ENCODE data around the gene CAMK2B. TPM values are rescaled to one million over a fixed set of nuclear protein-coding genes. Genes with fewer than 3 reads are reported as not detected.

The CAMK2B gene
- total RNA-seq, 2 experiments from 2014 or later, result not detected

- Mint-ChIP-seq H3K27ac (no peak overlapping the region), H3K9me3 (no peaks in the 10 kb centered on the region), H3K27me3 (peaks cover 36% of the 10 kb centered on the region), H3K36me3 (ENCODE audit: low read depth) (no peaks in the 10 kb centered on the region), H3K4me3 (no peak overlapping the region), H3K4me1 (no peaks in the 10 kb centered on the region)
- ChIA-PET POLR2A (no interaction called here), CTCF (no interaction called here)
- no peak for DNase-seq
These were observed 20.7 kb upstream of the CAMK2B start for GRCh38 chr7:44346063-44346462.

- Mint-ChIP-seq H3K4me1 (no peaks in the 10 kb centered on the region), H3K9me3 (no peaks in the 10 kb centered on the region)
- CTCF ChIA-PET, result no interaction called here
These were observed 16.0 kb upstream of the CAMK2B start for GRCh38 chr7:44341401-44341800.

GRCh38 chr7:44338600-44338999 is 13.2 kb upstream of the CAMK2B start:
- Mint-ChIP-seq H3K36me3 (ENCODE audit: low read depth) (no peaks in the 10 kb centered on the region), H3K4me1 (no peaks in the 10 kb centered on the region), H3K27me3 (peaks cover 29% of the 10 kb centered on the region), H3K4me3 (no peak overlapping the region), H3K9me3 (no peaks in the 10 kb centered on the region), H3K27ac (no peak overlapping the region)
- POLR2A ChIA-PET, result no interaction called here
- DNase-seq, result no peak
- CTCF ChIA-PET, result interaction anchor here (1.6 kb wide), 1 partner anchor 17 kb away, joined by 5 read pairs; no protein-coding TSS in a partner anchor

More at GRCh38 chr7:44341401-44341800, 16.0 kb upstream of the CAMK2B start:
- no peak overlapping the region for H3K27ac Mint-ChIP-seq
- no peak overlapping the region for H3K4me3 Mint-ChIP-seq
- no peaks in the 10 kb centered on the region for H3K36me3 Mint-ChIP-seq (ENCODE audit: low read depth)
- DNase-seq, result no peak
- peaks cover 37% of the 10 kb centered on the region for H3K27me3 Mint-ChIP-seq
- POLR2A ChIA-PET, result no interaction called here

- Mint-ChIP-seq H3K27me3 (peaks cover 29% of the 10 kb centered on the region), H3K27ac (no peak overlapping the region), H3K4me3 (no peak overlapping the region), H3K4me1 (no peaks in the 10 kb centered on the region), H3K9me3 (no peaks in the 10 kb centered on the region), H3K36me3 (ENCODE audit: low read depth) (no peaks in the 10 kb centered on the region)
- DNase-seq, result peak; percentile 1
- POLR2A ChIA-PET, result no interaction called here
- CTCF ChIA-PET, result no interaction called here
These were observed 11.1 kb upstream of the CAMK2B start for GRCh38 chr7:44336491-44336890.

- ChIA-PET CTCF (no interaction called here), POLR2A (no interaction called here)
- peaks cover 29% of the 10 kb centered on the region for H3K27me3 Mint-ChIP-seq
- H3K36me3 Mint-ChIP-seq (ENCODE audit: low read depth), result no peaks in the 10 kb centered on the region
- DNase-seq, result no peak
- H3K27ac Mint-ChIP-seq, result no peak overlapping the region
- H3K4me3 Mint-ChIP-seq, result no peak overlapping the region
- no peaks in the 10 kb centered on the region for H3K4me1 Mint-ChIP-seq
- no peaks in the 10 kb centered on the region for H3K9me3 Mint-ChIP-seq
These were observed 9.8 kb upstream of the CAMK2B start for GRCh38 chr7:44335184-44335583.

GRCh38 chr7:44334734-44335097 is 9.3 kb upstream of the CAMK2B start:
- ChIA-PET POLR2A (no interaction called here), CTCF (no interaction called here)
- no peaks in the 10 kb centered on the region for H3K9me3 Mint-ChIP-seq
- no peak overlapping the region for H3K27ac Mint-ChIP-seq
- no peak overlapping the region for H3K4me3 Mint-ChIP-seq
- H3K36me3 Mint-ChIP-seq (ENCODE audit: low read depth), result no peaks in the 10 kb centered on the region
- peak; percentile 1 for DNase-seq
- no peaks in the 10 kb centered on the region for H3K4me1 Mint-ChIP-seq
- peaks cover 28% of the 10 kb centered on the region for H3K27me3 Mint-ChIP-seq

- ChIA-PET POLR2A (no interaction called here), CTCF (no interaction called here)
- no peaks in the 10 kb centered on the region for H3K9me3 Mint-ChIP-seq
- no peaks in the 10 kb centered on the region for H3K36me3 Mint-ChIP-seq (ENCODE audit: low read depth)
- no peak overlapping the region for H3K27ac Mint-ChIP-seq
- DNase-seq, result peak; percentile 4
- H3K4me3 Mint-ChIP-seq, result no peak overlapping the region
- peaks cover 24% of the 10 kb centered on the region for H3K27me3 Mint-ChIP-seq
- no peaks in the 10 kb centered on the region for H3K4me1 Mint-ChIP-seq
These were observed 8.7 kb upstream of the CAMK2B start for GRCh38 chr7:44333911-44334733.

GRCh38 chr7:44331682-44332081 is 6.3 kb upstream of the CAMK2B start:
- no peaks in the 10 kb centered on the region for H3K36me3 Mint-ChIP-seq (ENCODE audit: low read depth)
- H3K27me3 Mint-ChIP-seq, result peaks cover 24% of the 10 kb centered on the region
- no peak for DNase-seq
- ChIA-PET CTCF (no interaction called here), POLR2A (no interaction called here)
- no peak overlapping the region for H3K27ac Mint-ChIP-seq
- peaks cover 3% of the 10 kb centered on the region for H3K9me3 Mint-ChIP-seq
- no peak overlapping the region for H3K4me3 Mint-ChIP-seq
- no peaks in the 10 kb centered on the region for H3K4me1 Mint-ChIP-seq

- Mint-ChIP-seq H3K4me1 (peaks cover 4% of the 10 kb centered on the region), H3K27me3 (peaks cover 25% of the 10 kb centered on the region), H3K9me3 (peaks cover 3% of the 10 kb centered on the region), H3K27ac (no peak overlapping the region), H3K36me3 (ENCODE audit: low read depth) (no peaks in the 10 kb centered on the region), H3K4me3 (no peak overlapping the region)
- no peak for DNase-seq
- CTCF ChIA-PET, result interaction anchor here (0.6 to 1.4 kb wide), 3 partner anchors 10 to 15 kb away, joined by 3 read pairs; no protein-coding TSS in a partner anchor
- POLR2A ChIA-PET, result no interaction called here
These were observed 4.9 kb upstream of the CAMK2B start for GRCh38 chr7:44330331-44330730.

- peaks cover 4% of the 10 kb centered on the region for H3K4me1 Mint-ChIP-seq
- ChIA-PET CTCF (interaction anchor here (0.6 to 1.4 kb wide), 3 partner anchors 10 to 15 kb away, joined by 3 read pairs; no protein-coding TSS in a partner anchor), POLR2A (no interaction called here)
- peaks cover 25% of the 10 kb centered on the region for H3K27me3 Mint-ChIP-seq
- no peak overlapping the region for H3K27ac Mint-ChIP-seq
- H3K9me3 Mint-ChIP-seq, result peaks cover 3% of the 10 kb centered on the region
- peak; percentile 5 for DNase-seq
- H3K4me3 Mint-ChIP-seq, result no peak overlapping the region
- H3K36me3 Mint-ChIP-seq (ENCODE audit: low read depth), result no peaks in the 10 kb centered on the region
These were observed 4.5 kb upstream of the CAMK2B start for GRCh38 chr7:44329888-44330287.

GRCh38 chr7:44329081-44329480 is 3.7 kb upstream of the CAMK2B start:
- H3K36me3 Mint-ChIP-seq (ENCODE audit: low read depth), result no peaks in the 10 kb centered on the region
- POLR2A ChIA-PET, result no interaction called here
- DNase-seq, result no peak
- peaks cover 3% of the 10 kb centered on the region for H3K9me3 Mint-ChIP-seq
- no peak overlapping the region for H3K27ac Mint-ChIP-seq
- H3K4me1 Mint-ChIP-seq, result peaks cover 7% of the 10 kb centered on the region
- CTCF ChIA-PET, result interaction anchor here (0.9 to 1.1 kb wide), 2 partner anchors 30 to 93 kb away, joined by 3 read pairs; no protein-coding TSS in a partner anchor
- H3K4me3 Mint-ChIP-seq, result no peak overlapping the region
- H3K27me3 Mint-ChIP-seq, result peaks cover 31% of the 10 kb centered on the region

- Mint-ChIP-seq H3K27ac (no peak overlapping the region), H3K4me3 (no peak overlapping the region), H3K27me3 (peaks cover 41% of the 10 kb centered on the region), H3K4me1 (peaks cover 7% of the 10 kb centered on the region), H3K9me3 (peaks cover 3% of the 10 kb centered on the region), H3K36me3 (ENCODE audit: low read depth) (no peaks in the 10 kb centered on the region)
- CTCF ChIA-PET, result no interaction called here
- DNase-seq, result peak; percentile 7
- POLR2A ChIA-PET, result no interaction called here
These were observed 2.6 kb upstream of the CAMK2B start for GRCh38 chr7:44327981-44328380.

GRCh38 chr7:44326261-44327125 is 1.1 kb upstream of the CAMK2B start:
- peaks cover 45% of the 10 kb centered on the region for H3K27me3 Mint-ChIP-seq

More at GRCh38 chr7:44326261-44327125, 1.1 kb upstream of the CAMK2B start:
- ChIA-PET CTCF (interaction anchor here (0.6 kb wide), 1 partner anchor 343 kb away, joined by 3 read pairs; no protein-coding TSS in a partner anchor), POLR2A (no interaction called here)
- Mint-ChIP-seq H3K9me3 (peaks cover 3% of the 10 kb centered on the region), H3K36me3 (ENCODE audit: low read depth) (no peaks in the 10 kb centered on the region), H3K4me3 (no peak overlapping the region), H3K27ac (no peak overlapping the region), H3K4me1 (peaks cover 7% of the 10 kb centered on the region)
- DNase-seq, result peak; percentile 3
